H1 (cell line): ENCODE measurements around the gene PARD3. TPM values are rescaled to one million over a fixed set of nuclear protein-coding genes. Genes with fewer than 3 reads are reported as not detected.

Experiments
- CEBPB ChIP-seq: IDR thresholded peaks from 2 replicates; pipeline ENCODE4 v1.6.1; 2012; ENCODE audit warnings: low read depth, low read length
- GABPA ChIP-seq: IDR thresholded peaks from 2 replicates; pipeline ENCODE4 v1.6.1; 2011; ENCODE audit warnings: mild to moderate bottlenecking, low read length, moderate library complexity, borderline replicate concordance; ENCODE audit not compliant: insufficient read depth
- polyA plus RNA-seq, 7 experiments: library from polyadenylated mRNA; depleted of rRNA in 3 of 7; stranded (reverse) in 5 of 7; unstranded in 2 of 7; fragments of >200 nt in 5 of 7; fragments of 200-250 nt in 2 of 7; gene quantifications; 1 replicate in 5 of 7; 2 replicates in 1 of 7; 4 replicates in 1 of 7; pipeline versions ENCODE4 v1.2.1 to v1.2.3, GENCODE V29; 2011 to 2013; ENCODE audit warnings: missing spikeins in 2 of 7, mixed read lengths in 2 of 7
- total RNA-seq: library from RNA; stranded (reverse); fragmentation: NEBNext Ultra II Directional; extraction: Animal tissue kit (Norgen Biotek cat#: 25700); gene quantifications from 2 replicates; pipeline ENCODE4 v1.2.1, GENCODE V29; 2021

The PARD3 gene
- total and polyA plus RNA-seq, 2 of the 8 experiments (the other 6 are each of a cell fraction or from before 2014, with no cell fraction given) = 19.7 to 49.1 TPM

DNA sequence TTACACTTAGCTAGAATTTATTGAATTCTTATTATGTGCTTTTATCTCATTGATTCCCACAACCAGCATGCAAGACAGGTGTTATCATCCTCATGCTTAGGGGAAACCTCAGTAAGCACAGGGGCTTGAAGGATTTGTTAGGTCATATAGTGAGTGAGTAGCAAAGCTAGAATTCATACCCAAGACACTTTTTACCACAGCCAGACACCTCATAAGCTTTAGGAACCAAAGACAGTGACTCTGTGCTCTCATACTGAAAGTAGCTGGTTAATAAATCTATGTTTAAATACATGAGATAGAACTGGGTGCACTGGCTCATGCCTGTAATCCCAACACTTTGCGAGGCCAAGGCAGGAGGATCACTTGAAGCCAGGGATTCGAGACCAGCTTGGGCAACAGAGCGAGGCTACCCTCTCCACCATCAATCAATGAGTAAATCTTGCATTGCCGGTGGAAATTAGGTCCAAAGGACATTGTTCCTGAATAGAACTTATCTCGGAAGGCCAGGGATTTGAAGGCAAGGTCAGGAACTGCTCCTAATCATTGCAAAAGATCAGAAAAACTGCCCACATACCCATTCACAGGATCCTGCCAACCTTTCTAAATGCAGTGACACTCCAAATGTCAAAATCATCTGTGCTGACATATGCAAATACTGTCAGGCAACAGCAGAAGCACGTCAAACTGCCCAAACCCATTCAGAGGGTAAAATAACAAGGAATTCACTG is 523.5 kb downstream of the PARD3 start (continued):
- TF ChIP-seq CEBPB = no peak
- TF ChIP-seq GABPA = no peak
